ENCODE data around the gene HCFC1R1.

DNA sequence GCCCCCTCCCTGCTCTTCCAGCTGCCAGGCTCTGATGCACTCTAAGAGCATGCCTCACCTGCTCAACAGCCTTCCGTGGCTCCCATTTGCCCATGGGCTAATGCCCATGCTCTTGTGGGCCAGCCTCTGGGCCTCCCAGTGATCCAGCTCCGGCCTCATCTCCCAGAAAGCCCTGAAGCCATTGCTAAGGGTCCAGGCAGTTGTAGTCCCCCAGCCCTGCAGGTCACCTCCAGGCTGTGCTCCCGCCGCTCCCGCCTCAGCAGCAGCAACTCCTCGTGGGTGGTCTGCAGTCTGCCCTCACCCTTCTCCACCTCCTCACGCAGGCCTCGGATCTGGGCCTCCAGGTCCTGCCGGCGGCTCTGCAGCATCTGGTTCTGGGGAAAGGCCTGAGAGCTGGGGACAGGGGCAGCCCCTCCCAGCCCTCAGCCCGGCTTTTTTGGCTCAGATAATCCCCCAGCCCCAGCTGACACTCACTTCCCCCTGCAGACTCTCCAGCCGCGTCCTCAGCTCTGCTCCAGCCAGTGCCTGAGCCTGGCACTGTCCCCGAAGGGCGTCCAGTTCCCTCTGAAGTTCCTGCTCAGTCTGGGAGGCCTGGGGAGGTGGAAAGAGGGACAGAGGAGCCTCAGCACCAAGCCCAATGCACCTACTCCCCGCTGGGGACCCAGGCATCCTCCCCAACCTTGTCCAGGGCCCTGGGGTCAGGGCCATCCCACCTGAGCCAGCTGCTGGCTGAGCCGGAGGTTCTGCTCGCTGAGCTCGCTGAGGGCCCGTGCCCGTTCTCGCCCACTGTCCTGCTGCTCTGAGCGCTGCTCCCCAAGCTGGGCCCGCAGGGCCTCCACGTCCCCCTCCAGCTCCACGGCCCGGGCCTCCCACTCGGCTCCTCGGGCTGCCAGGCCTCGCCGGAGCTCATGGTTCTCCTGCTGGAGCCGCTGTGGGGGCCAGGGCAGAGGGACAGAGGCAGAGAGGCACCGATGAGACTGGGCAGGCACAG is 6.8 kb upstream of the HCFC1R1 start:
- TF ChIP-seq, protein P1, sequence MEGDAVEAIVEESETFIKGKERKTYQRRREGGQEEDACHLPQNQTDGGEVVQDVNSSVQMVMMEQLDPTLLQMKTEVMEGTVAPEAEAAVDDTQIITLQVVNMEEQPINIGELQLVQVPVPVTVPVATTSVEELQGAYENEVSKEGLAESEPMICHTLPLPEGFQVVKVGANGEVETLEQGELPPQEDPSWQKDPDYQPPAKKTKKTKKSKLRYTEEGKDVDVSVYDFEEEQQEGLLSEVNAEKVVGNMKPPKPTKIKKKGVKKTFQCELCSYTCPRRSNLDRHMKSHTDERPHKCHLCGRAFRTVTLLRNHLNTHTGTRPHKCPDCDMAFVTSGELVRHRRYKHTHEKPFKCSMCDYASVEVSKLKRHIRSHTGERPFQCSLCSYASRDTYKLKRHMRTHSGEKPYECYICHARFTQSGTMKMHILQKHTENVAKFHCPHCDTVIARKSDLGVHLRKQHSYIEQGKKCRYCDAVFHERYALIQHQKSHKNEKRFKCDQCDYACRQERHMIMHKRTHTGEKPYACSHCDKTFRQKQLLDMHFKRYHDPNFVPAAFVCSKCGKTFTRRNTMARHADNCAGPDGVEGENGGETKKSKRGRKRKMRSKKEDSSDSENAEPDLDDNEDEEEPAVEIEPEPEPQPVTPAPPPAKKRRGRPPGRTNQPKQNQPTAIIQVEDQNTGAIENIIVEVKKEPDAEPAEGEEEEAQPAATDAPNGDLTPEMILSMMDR (IDR thresholded peaks at IDR 0.05; ENCODE audit: poor library complexity, severe bottlenecking): no peak
- TF ChIP-seq SMC3 (conservative IDR thresholded peaks at IDR 0.05; ENCODE audit: poor library complexity) (no peak), POLR2AphosphoS5 (IDR thresholded peaks at IDR 0.05) (no peak)
